NCI-H2107 treated with DMSO at 0.1 percent for 48 hours (cell line): ENCODE data around the gene LCNL1.
A peak's percentile ranks its signal among the peaks of the same experiment; 100 is the strongest.
"Not testable (repeated sequence)": the region's sequence is repeated elsewhere in the genome, so short reads cannot be mapped to it uniquely, and the experiment has no call there.

Experiments
- DNase-seq: peaks from one replicate; lab custom pipeline; 2025; ENCODE audit not compliant: unreplicated experiment; lab: John Stamatoyannopoulos, UW

LCNL1 gene

GRCh38 chr9:136991993-136992818 lies 9.4 kb downstream of the LCNL1 start, which contains the start of gene PAXX:
TSS of gene PAXX (plus strand) at chr9:136992422. CDS start at chr9:136992444, 22 bp downstream.
- DNase-seq = peak; percentile 59

- DNase-seq = no peak
Measured at GRCh38 chr9:136992819-136993369, 10.1 kb downstream of the LCNL1 start.

GRCh38 chr9:136994180-136994887 lies 11.5 kb downstream of the LCNL1 start:
- no peak for DNase-seq

GRCh38 chr9:136994888-136995230 lies 12.1 kb downstream of the LCNL1 start:
- no peak for DNase-seq

GRCh38 chr9:136995362-136995761 lies 12.6 kb downstream of the LCNL1 start:
- DNase-seq = no peak

GRCh38 chr9:136995772-136996311 lies 13.0 kb downstream of the LCNL1 start:
- no peak for DNase-seq

GRCh38 chr9:136996361-136997292 lies 13.8 kb downstream of the LCNL1 start, which contains the start of gene CLIC3:
TSS of gene CLIC3 (minus strand) at chr9:136996568. CDS start at chr9:136996543, 25 bp downstream.
- DNase-seq = no peak

GRCh38 chr9:136997371-136997770 lies 14.6 kb downstream of the LCNL1 start:
- no peak for DNase-seq

GRCh38 chr9:136997830-136998234 lies 15.0 kb downstream of the LCNL1 start:
- DNase-seq = no peak

GRCh38 chr9:137000177-137000930 lies 17.6 kb downstream of the LCNL1 start:
- no peak for DNase-seq

GRCh38 chr9:137001857-137002645 lies 19.3 kb downstream of the LCNL1 start:
- DNase-seq = no peak

GRCh38 chr9:137002646-137003041 lies 19.9 kb downstream of the LCNL1 start:
- no peak for DNase-seq

- DNase-seq = not testable (repeated sequence)
Measured at GRCh38 chr9:137004285-137004684, 21.5 kb downstream of the LCNL1 start.

- no peak for DNase-seq
Measured at GRCh38 chr9:137006116-137007003, 23.6 kb downstream of the LCNL1 start.

- no peak for DNase-seq
Measured at GRCh38 chr9:137007108-137007815, 24.5 kb downstream of the LCNL1 start.

- no peak for DNase-seq
Measured at GRCh38 chr9:137007816-137008270, 25.1 kb downstream of the LCNL1 start.

GRCh38 chr9:137008312-137008711 lies 25.5 kb downstream of the LCNL1 start:
- no peak for DNase-seq
